Measurements from ENCODE around the gene HPGD. TPM values are rescaled to one million over a fixed set of nuclear protein-coding genes. Genes with fewer than 3 reads are reported as not detected.
A peak's percentile ranks its signal among the peaks of the same experiment; 100 is the strongest.

Gene HPGD
- 5.7 TPM for total RNA-seq

GRCh38 chr4:174522183-174523024 is at the start of gene HPGD:
HPGD (minus strand) TSS chr4:174522488; CDS start chr4:174522451, 37 bp downstream.
- Histone ChIP-seq H3K27me3 (ENCODE audit: control insufficient read depth in 3 of 3, insufficient read depth in 3 of 3, low read length in 3 of 3) (peaks cover 0 to 5% (median 0%) of the 10 kb centered on the region in 3 donors), H3K4me3 (ENCODE audit: low read length in 3 of 3) (peak within 1 kb of the TSS; percentile 69 to 77 (median 75)), H3K27ac (ENCODE audit: low read depth, low read length) (peak within 1 kb of the TSS; percentile 3), H3K9ac (ENCODE audit: low read depth in 1 of 3, low read length in 3 of 3) (peak within 1 kb of the TSS; percentile 47 to 73 (median 66)), H3K4me1 (ENCODE audit: control insufficient read depth in 3 of 3, insufficient read depth in 3 of 3, low read length in 3 of 3) (peaks cover 5 to 13% (median 10%) of the 10 kb centered on the region in 3 donors), H3K36me3 (ENCODE audit: control insufficient read depth in 3 of 3, insufficient read depth in 3 of 3, low read length in 3 of 3) (no peaks in the 10 kb centered on the region), H3K9me3 (ENCODE audit: control insufficient read depth in 3 of 3, low read length in 3 of 3) (no peaks in the 10 kb centered on the region)

GRCh38 chr4:174564529-174564928 is 42.2 kb upstream of the HPGD start:
- no peaks in the 10 kb centered on the region for H3K27me3 ChIP-seq (ENCODE audit: control insufficient read depth in 3 of 3, insufficient read depth in 3 of 3, low read length in 3 of 3)
- no peak overlapping the region for H3K4me3 ChIP-seq (ENCODE audit: low read length in 3 of 3)
- H3K27ac ChIP-seq (ENCODE audit: low read depth, low read length) = no peak overlapping the region
- no peaks in the 10 kb centered on the region for H3K9me3 ChIP-seq (ENCODE audit: control insufficient read depth in 3 of 3, low read length in 3 of 3)
- no peaks in the 10 kb centered on the region for H3K4me1 ChIP-seq (ENCODE audit: control insufficient read depth in 3 of 3, insufficient read depth in 3 of 3, low read length in 3 of 3)
- no peaks in the 10 kb centered on the region for H3K36me3 ChIP-seq (ENCODE audit: control insufficient read depth in 3 of 3, insufficient read depth in 3 of 3, low read length in 3 of 3)
- H3K9ac ChIP-seq (ENCODE audit: low read depth in 1 of 3, low read length in 3 of 3) = no peak overlapping the region

GRCh38 chr4:174563399-174563798 is 41.1 kb upstream of the HPGD start:
- Histone ChIP-seq H3K27me3 (ENCODE audit: control insufficient read depth in 3 of 3, insufficient read depth in 3 of 3, low read length in 3 of 3) (no peaks in the 10 kb centered on the region), H3K9ac (ENCODE audit: low read depth in 1 of 3, low read length in 3 of 3) (no peak overlapping the region), H3K36me3 (ENCODE audit: control insufficient read depth in 3 of 3, insufficient read depth in 3 of 3, low read length in 3 of 3) (no peaks in the 10 kb centered on the region), H3K27ac (ENCODE audit: low read depth, low read length) (no peak overlapping the region), H3K4me1 (ENCODE audit: control insufficient read depth in 3 of 3, insufficient read depth in 3 of 3, low read length in 3 of 3) (no peaks in the 10 kb centered on the region), H3K9me3 (ENCODE audit: control insufficient read depth in 3 of 3, low read length in 3 of 3) (no peaks in the 10 kb centered on the region), H3K4me3 (ENCODE audit: low read length in 3 of 3) (no peak overlapping the region)

GRCh38 chr4:174561560-174561959 is 39.3 kb upstream of the HPGD start:
- H3K9ac ChIP-seq (ENCODE audit: low read depth in 1 of 3, low read length in 3 of 3) = no peak overlapping the region
- H3K9me3 ChIP-seq (ENCODE audit: control insufficient read depth in 3 of 3, low read length in 3 of 3) = no peaks in the 10 kb centered on the region
- H3K4me1 ChIP-seq (ENCODE audit: control insufficient read depth in 3 of 3, insufficient read depth in 3 of 3, low read length in 3 of 3) = no peaks in the 10 kb centered on the region
- H3K27ac ChIP-seq (ENCODE audit: low read depth, low read length) = no peak overlapping the region
- no peaks in the 10 kb centered on the region for H3K27me3 ChIP-seq (ENCODE audit: control insufficient read depth in 3 of 3, insufficient read depth in 3 of 3, low read length in 3 of 3)
- no peaks in the 10 kb centered on the region for H3K36me3 ChIP-seq (ENCODE audit: control insufficient read depth in 3 of 3, insufficient read depth in 3 of 3, low read length in 3 of 3)
- H3K4me3 ChIP-seq (ENCODE audit: low read length in 3 of 3) = no peak overlapping the region

- Histone ChIP-seq H3K9ac (ENCODE audit: low read depth in 1 of 3, low read length in 3 of 3) (no peak overlapping the region), H3K4me3 (ENCODE audit: low read length in 3 of 3) (no peak overlapping the region), H3K9me3 (ENCODE audit: control insufficient read depth in 3 of 3, low read length in 3 of 3) (no peaks in the 10 kb centered on the region), H3K4me1 (ENCODE audit: control insufficient read depth in 3 of 3, insufficient read depth in 3 of 3, low read length in 3 of 3) (no peaks in the 10 kb centered on the region), H3K27ac (ENCODE audit: low read depth, low read length) (no peak overlapping the region), H3K27me3 (ENCODE audit: control insufficient read depth in 3 of 3, insufficient read depth in 3 of 3, low read length in 3 of 3) (no peaks in the 10 kb centered on the region), H3K36me3 (ENCODE audit: control insufficient read depth in 3 of 3, insufficient read depth in 3 of 3, low read length in 3 of 3) (no peaks in the 10 kb centered on the region)
Measured at GRCh38 chr4:174559894-174560293, 37.6 kb upstream of the HPGD start.

GRCh38 chr4:174555789-174556630 is 33.7 kb upstream of the HPGD start:
- Histone ChIP-seq H3K27me3 (ENCODE audit: control insufficient read depth in 3 of 3, insufficient read depth in 3 of 3, low read length in 3 of 3) (no peaks in the 10 kb centered on the region), H3K27ac (ENCODE audit: low read depth, low read length) (no peak overlapping the region), H3K36me3 (ENCODE audit: control insufficient read depth in 3 of 3, insufficient read depth in 3 of 3, low read length in 3 of 3) (no peaks in the 10 kb centered on the region), H3K4me3 (ENCODE audit: low read length in 3 of 3) (no peak overlapping the region), H3K9me3 (ENCODE audit: control insufficient read depth in 3 of 3, low read length in 3 of 3) (no peaks in the 10 kb centered on the region), H3K9ac (ENCODE audit: low read depth in 1 of 3, low read length in 3 of 3) (no peak overlapping the region), H3K4me1 (ENCODE audit: control insufficient read depth in 3 of 3, insufficient read depth in 3 of 3, low read length in 3 of 3) (no peaks in the 10 kb centered on the region)

- Histone ChIP-seq H3K36me3 (ENCODE audit: control insufficient read depth in 3 of 3, insufficient read depth in 3 of 3, low read length in 3 of 3) (no peaks in the 10 kb centered on the region), H3K27me3 (ENCODE audit: control insufficient read depth in 3 of 3, insufficient read depth in 3 of 3, low read length in 3 of 3) (no peaks in the 10 kb centered on the region), H3K4me1 (ENCODE audit: control insufficient read depth in 3 of 3, insufficient read depth in 3 of 3, low read length in 3 of 3) (no peaks in the 10 kb centered on the region), H3K4me3 (ENCODE audit: low read length in 3 of 3) (no peak overlapping the region), H3K9me3 (ENCODE audit: control insufficient read depth in 3 of 3, low read length in 3 of 3) (no peaks in the 10 kb centered on the region), H3K9ac (ENCODE audit: low read depth in 1 of 3, low read length in 3 of 3) (no peak overlapping the region), H3K27ac (ENCODE audit: low read depth, low read length) (no peak overlapping the region)
Measured at GRCh38 chr4:174554231-174554728, 32.0 kb upstream of the HPGD start.

- H3K36me3 ChIP-seq (ENCODE audit: control insufficient read depth in 3 of 3, insufficient read depth in 3 of 3, low read length in 3 of 3) = no peaks in the 10 kb centered on the region
- H3K27me3 ChIP-seq (ENCODE audit: control insufficient read depth in 3 of 3, insufficient read depth in 3 of 3, low read length in 3 of 3) = no peaks in the 10 kb centered on the region
- H3K4me1 ChIP-seq (ENCODE audit: control insufficient read depth in 3 of 3, insufficient read depth in 3 of 3, low read length in 3 of 3) = no peaks in the 10 kb centered on the region
- H3K27ac ChIP-seq (ENCODE audit: low read depth, low read length) = no peak overlapping the region
- H3K9ac ChIP-seq (ENCODE audit: low read depth in 1 of 3, low read length in 3 of 3) = no peak overlapping the region
- no peak overlapping the region for H3K4me3 ChIP-seq (ENCODE audit: low read length in 3 of 3)
- H3K9me3 ChIP-seq (ENCODE audit: control insufficient read depth in 3 of 3, low read length in 3 of 3) = no peaks in the 10 kb centered on the region
Measured at GRCh38 chr4:174553828-174554227, 31.5 kb upstream of the HPGD start.

- Histone ChIP-seq H3K27ac (ENCODE audit: low read depth, low read length) (no peak overlapping the region), H3K4me3 (ENCODE audit: low read length in 3 of 3) (no peak overlapping the region), H3K36me3 (ENCODE audit: control insufficient read depth in 3 of 3, insufficient read depth in 3 of 3, low read length in 3 of 3) (no peaks in the 10 kb centered on the region), H3K9ac (ENCODE audit: low read depth in 1 of 3, low read length in 3 of 3) (no peak overlapping the region), H3K4me1 (ENCODE audit: control insufficient read depth in 3 of 3, insufficient read depth in 3 of 3, low read length in 3 of 3) (no peaks in the 10 kb centered on the region), H3K27me3 (ENCODE audit: control insufficient read depth in 3 of 3, insufficient read depth in 3 of 3, low read length in 3 of 3) (no peaks in the 10 kb centered on the region), H3K9me3 (ENCODE audit: control insufficient read depth in 3 of 3, low read length in 3 of 3) (no peaks in the 10 kb centered on the region)
Measured at GRCh38 chr4:174553031-174553430, 30.7 kb upstream of the HPGD start.

GRCh38 chr4:174550541-174550940 is 28.3 kb upstream of the HPGD start:
- H3K27ac ChIP-seq (ENCODE audit: low read depth, low read length) = no peak overlapping the region
- no peaks in the 10 kb centered on the region for H3K4me1 ChIP-seq (ENCODE audit: control insufficient read depth in 3 of 3, insufficient read depth in 3 of 3, low read length in 3 of 3)
- no peak overlapping the region for H3K9ac ChIP-seq (ENCODE audit: low read depth in 1 of 3, low read length in 3 of 3)
- H3K4me3 ChIP-seq (ENCODE audit: low read length in 3 of 3) = no peak overlapping the region
- H3K9me3 ChIP-seq (ENCODE audit: control insufficient read depth in 3 of 3, low read length in 3 of 3) = no peaks in the 10 kb centered on the region
- no peaks in the 10 kb centered on the region for H3K27me3 ChIP-seq (ENCODE audit: control insufficient read depth in 3 of 3, insufficient read depth in 3 of 3, low read length in 3 of 3)
- H3K36me3 ChIP-seq (ENCODE audit: control insufficient read depth in 3 of 3, insufficient read depth in 3 of 3, low read length in 3 of 3) = no peaks in the 10 kb centered on the region
